ENCODE measurements around the gene STARD8. TPM values are rescaled to one million over a fixed set of nuclear protein-coding genes. Genes with fewer than 3 reads are reported as not detected.

STARD8 gene
- total and polyA plus RNA-seq, 2 donors (not counting 3 experiments of a cell fraction or from before 2014, with no cell fraction given), result 6.8 to 14.8 TPM

DNA sequence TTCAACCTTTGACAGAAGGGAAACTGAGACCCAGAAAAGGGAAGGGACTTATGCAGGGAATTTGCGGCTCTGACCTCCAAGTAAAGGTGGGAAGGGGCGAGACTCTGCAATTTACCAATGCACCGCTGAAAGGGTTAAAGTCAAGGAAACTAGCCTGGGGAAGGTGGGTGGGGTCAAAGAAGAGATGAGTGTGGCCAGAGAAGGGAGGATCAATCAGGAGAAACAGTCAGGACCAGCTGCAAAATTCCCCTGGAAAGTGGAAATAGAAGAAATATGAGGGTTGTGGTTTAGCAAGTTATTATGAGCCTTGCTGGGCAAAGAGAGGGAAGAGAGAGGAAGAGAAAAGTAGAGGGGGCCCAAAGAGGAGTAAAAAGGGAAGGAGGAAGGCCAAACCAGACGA lies 30.5 kb downstream of the STARD8 start:
- DNase-seq (ENCODE audit: low read depth, low spot score) (no peak), FAIRE-seq (no peak)
- intact Hi-C loops (cut with micrococcal nuclease) (no loop called here), dilution Hi-C loops (cut with MboI; ENCODE audit: extremely low pct_ligation_motif_present, low sequenced_read_pairs) (no loop called here)
- Histone ChIP-seq H3K27ac (ENCODE audit: insufficient read depth, low read depth, low read length) (no peak overlapping the region), H3K79me2 (ENCODE audit: control insufficient read depth, insufficient read depth, low read length) (no peaks in the 10 kb centered on the region), H3K9me3 (replicated peaks; ENCODE audit: control insufficient read depth, insufficient read depth, low read length) (no peaks in the 10 kb centered on the region), H3K9ac (replicated peaks; ENCODE audit: extremely low read depth, insufficient read depth, low read length) (no peak overlapping the region), H4K20me1 (replicated peaks; ENCODE audit: control insufficient read depth, extremely low read depth, insufficient read depth, low read length) (no peaks in the 10 kb centered on the region), H3K27me3 (ENCODE audit: control insufficient read depth in 2 of 2, insufficient read depth in 2 of 2, low read length in 2 of 2) (no peaks in the 10 kb centered on the region), H3K9me1 (replicated peaks; ENCODE audit: control insufficient read depth, extremely low read depth, insufficient read depth, low read length) (no peaks in the 10 kb centered on the region), H2AFZ (ENCODE audit: low read depth, low read length) (no peak overlapping the region), H3K36me3 (ENCODE audit: control insufficient read depth in 2 of 2, extremely low read depth in 1 of 2, insufficient read depth in 2 of 2, low read length in 2 of 2) (no peaks in the 10 kb centered on the region), H3K4me1 (ENCODE audit: control insufficient read depth, extremely low read depth, insufficient read depth, low read length) (peaks cover 8% of the 10 kb centered on the region), H3K4me2 (ENCODE audit: insufficient read depth, low read length) (no peak overlapping the region), H3K4me3 (replicated peaks in 1 of 3; ENCODE audit: insufficient read depth in 1 of 3, low read depth in 1 of 3, low read length in 3 of 3) (no peak overlapping the region)
- CTCF ChIA-PET, result no interaction called here
- POLR2A ChIA-PET, result no interaction called here
- no TSS peak for BruUV-seq (replicated peaks)
- TF ChIP-seq JUN (IDR thresholded peaks at IDR 0.05; ENCODE audit: borderline replicate concordance, insufficient read depth, insufficient read length, low read depth) (no peak), GATA2 (IDR thresholded peaks at IDR 0.05; ENCODE audit: insufficient read depth, insufficient read length, low read depth, low read length) (no peak), MYC (IDR thresholded peaks at IDR 0.05; ENCODE audit: low read depth, low read length) (no peak), EZH2 (IDR thresholded peaks at IDR 0.05; ENCODE audit: borderline replicate concordance, low read depth, low read length, severe bottlenecking) (no peak), POLR2A (IDR thresholded peaks at IDR 0.05; ENCODE audit: low read depth, low read length) (no peak), POLR2AphosphoS5 (IDR thresholded peaks at IDR 0.05; ENCODE audit: insufficient read depth, low read depth, low read length) (no peak), FOS (IDR thresholded peaks at IDR 0.05; ENCODE audit: borderline replicate concordance, insufficient read depth, low read length) (no peak)
- TF ChIP-seq, protein P1, sequence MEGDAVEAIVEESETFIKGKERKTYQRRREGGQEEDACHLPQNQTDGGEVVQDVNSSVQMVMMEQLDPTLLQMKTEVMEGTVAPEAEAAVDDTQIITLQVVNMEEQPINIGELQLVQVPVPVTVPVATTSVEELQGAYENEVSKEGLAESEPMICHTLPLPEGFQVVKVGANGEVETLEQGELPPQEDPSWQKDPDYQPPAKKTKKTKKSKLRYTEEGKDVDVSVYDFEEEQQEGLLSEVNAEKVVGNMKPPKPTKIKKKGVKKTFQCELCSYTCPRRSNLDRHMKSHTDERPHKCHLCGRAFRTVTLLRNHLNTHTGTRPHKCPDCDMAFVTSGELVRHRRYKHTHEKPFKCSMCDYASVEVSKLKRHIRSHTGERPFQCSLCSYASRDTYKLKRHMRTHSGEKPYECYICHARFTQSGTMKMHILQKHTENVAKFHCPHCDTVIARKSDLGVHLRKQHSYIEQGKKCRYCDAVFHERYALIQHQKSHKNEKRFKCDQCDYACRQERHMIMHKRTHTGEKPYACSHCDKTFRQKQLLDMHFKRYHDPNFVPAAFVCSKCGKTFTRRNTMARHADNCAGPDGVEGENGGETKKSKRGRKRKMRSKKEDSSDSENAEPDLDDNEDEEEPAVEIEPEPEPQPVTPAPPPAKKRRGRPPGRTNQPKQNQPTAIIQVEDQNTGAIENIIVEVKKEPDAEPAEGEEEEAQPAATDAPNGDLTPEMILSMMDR (IDR thresholded peaks at IDR 0.05; ENCODE audit: extremely low read depth in 1 of 2, insufficient read depth in 1 of 2, low read depth in 1 of 2, low read length in 2 of 2), result no peak
- TF ChIP-seq, protein P2, sequence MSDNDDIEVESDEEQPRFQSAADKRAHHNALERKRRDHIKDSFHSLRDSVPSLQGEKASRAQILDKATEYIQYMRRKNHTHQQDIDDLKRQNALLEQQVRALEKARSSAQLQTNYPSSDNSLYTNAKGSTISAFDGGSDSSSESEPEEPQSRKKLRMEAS (IDR thresholded peaks at IDR 0.05; ENCODE audit: insufficient read depth, insufficient read length), result no peak
